Calu3 (cell line): ENCODE results near the gene UBLCP1. TPM values are rescaled to one million over a fixed set of nuclear protein-coding genes. Genes with fewer than 3 reads are reported as not detected.

Experiments
- BruUV-seq: library from RNA; stranded (reverse); fragments of 400-500 nt; replicated peaks from 2 replicates; lab custom pipeline; 2021; lab: Mats Ljungman, UMichigan
- CTCF ChIA-PET: fragments of 300-600 bp; sonication (Branson Sonifier 250); formaldehyde crosslinking; loops from one replicate; lab custom pipeline; 2022; ENCODE audit warnings: antibody characterized with exemption; lab: Charles Lee
- DNase-seq: peaks from one replicate; pipeline ENCODE4 v3.0.0; 2022
- H3K27ac Mint-ChIP-seq: one replicate; pipeline ENCODE4 v1.8.0; 2022; ENCODE audit warnings: mixed read lengths; ENCODE audit not compliant: unreplicated experiment
- H3K27me3 Mint-ChIP-seq: one replicate; pipeline ENCODE4 v1.8.0; 2022; ENCODE audit warnings: mixed read lengths; ENCODE audit not compliant: unreplicated experiment
- H3K36me3 Mint-ChIP-seq: one replicate; pipeline ENCODE4 v1.8.0; 2022; ENCODE audit warnings: mild to moderate bottlenecking, moderate library complexity, mixed read lengths; ENCODE audit not compliant: insufficient read depth, unreplicated experiment
- H3K4me1 Mint-ChIP-seq: one replicate; pipeline ENCODE4 v1.8.0; 2022; ENCODE audit warnings: mild to moderate bottlenecking, low read depth, mixed read lengths; ENCODE audit not compliant: unreplicated experiment
- H3K4me3 Mint-ChIP-seq: one replicate; pipeline ENCODE4 v1.8.0; 2022; ENCODE audit warnings: mild to moderate bottlenecking, low read depth, moderate library complexity, mixed read lengths; ENCODE audit not compliant: unreplicated experiment
- H3K9me3 Mint-ChIP-seq: one replicate; pipeline ENCODE4 v1.8.0; 2022; ENCODE audit warnings: low read depth, mixed read lengths; ENCODE audit not compliant: unreplicated experiment
- intact Hi-C: fragments of 100-400 bp; cut with micrococcal nuclease; formaldehyde crosslinking; loops from one replicate; pipeline ENCODE4 v1.10.0; 2022; ENCODE audit not compliant: unreplicated experiment
- total RNA-seq: library from RNA; stranded (reverse); gene quantifications from 2 replicates; pipeline ENCODE4 v1.2.3, GENCODE V29; 2022
- TF ChIP-seq, protein P1 (sequence below): fragments of 200-600 bp; IDR thresholded peaks from one replicate; pipeline ENCODE4 v1.8.0; 2022; ENCODE audit warnings: antibody characterized with exemption; ENCODE audit not compliant: unreplicated experiment

Gene UBLCP1
- total RNA-seq, 1 experiment from 2014 or later, result 35.8 TPM

DNA sequence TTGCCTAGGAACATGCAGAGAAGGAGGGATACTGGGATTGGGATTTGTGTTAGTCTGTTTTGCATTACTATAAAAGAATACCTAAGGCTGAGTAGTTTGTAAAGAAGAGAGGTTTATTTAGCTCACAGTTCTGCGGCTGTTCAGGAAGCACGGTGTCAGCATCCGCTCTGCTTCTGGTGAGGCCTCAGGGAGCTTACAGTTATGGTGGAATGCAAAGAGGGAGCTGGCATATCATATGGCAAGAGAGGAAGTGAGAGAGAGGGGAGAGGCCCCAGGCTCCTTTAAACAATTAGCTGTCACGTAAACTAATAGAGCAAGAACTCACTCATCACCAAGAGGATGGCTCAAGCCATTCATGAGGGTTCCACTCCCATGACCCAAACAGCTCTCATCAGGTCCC lies 40.2 kb downstream of the UBLCP1 start:
- Mint-ChIP-seq H3K4me1 (peaks cover 9% of the 10 kb centered on the region), H3K27ac (no peak overlapping the region), H3K36me3 (peaks cover 5% of the 10 kb centered on the region), H3K9me3 (peaks cover 13% of the 10 kb centered on the region), H3K4me3 (no peak overlapping the region), H3K27me3 (peaks cover 33% of the 10 kb centered on the region)
- TF ChIP-seq, protein P1, sequence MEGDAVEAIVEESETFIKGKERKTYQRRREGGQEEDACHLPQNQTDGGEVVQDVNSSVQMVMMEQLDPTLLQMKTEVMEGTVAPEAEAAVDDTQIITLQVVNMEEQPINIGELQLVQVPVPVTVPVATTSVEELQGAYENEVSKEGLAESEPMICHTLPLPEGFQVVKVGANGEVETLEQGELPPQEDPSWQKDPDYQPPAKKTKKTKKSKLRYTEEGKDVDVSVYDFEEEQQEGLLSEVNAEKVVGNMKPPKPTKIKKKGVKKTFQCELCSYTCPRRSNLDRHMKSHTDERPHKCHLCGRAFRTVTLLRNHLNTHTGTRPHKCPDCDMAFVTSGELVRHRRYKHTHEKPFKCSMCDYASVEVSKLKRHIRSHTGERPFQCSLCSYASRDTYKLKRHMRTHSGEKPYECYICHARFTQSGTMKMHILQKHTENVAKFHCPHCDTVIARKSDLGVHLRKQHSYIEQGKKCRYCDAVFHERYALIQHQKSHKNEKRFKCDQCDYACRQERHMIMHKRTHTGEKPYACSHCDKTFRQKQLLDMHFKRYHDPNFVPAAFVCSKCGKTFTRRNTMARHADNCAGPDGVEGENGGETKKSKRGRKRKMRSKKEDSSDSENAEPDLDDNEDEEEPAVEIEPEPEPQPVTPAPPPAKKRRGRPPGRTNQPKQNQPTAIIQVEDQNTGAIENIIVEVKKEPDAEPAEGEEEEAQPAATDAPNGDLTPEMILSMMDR, result no peak
- no TSS peak for BruUV-seq
- CTCF ChIA-PET, result no interaction called here
- DNase-seq, result no peak
- intact Hi-C loops, result no loop called here

DNA sequence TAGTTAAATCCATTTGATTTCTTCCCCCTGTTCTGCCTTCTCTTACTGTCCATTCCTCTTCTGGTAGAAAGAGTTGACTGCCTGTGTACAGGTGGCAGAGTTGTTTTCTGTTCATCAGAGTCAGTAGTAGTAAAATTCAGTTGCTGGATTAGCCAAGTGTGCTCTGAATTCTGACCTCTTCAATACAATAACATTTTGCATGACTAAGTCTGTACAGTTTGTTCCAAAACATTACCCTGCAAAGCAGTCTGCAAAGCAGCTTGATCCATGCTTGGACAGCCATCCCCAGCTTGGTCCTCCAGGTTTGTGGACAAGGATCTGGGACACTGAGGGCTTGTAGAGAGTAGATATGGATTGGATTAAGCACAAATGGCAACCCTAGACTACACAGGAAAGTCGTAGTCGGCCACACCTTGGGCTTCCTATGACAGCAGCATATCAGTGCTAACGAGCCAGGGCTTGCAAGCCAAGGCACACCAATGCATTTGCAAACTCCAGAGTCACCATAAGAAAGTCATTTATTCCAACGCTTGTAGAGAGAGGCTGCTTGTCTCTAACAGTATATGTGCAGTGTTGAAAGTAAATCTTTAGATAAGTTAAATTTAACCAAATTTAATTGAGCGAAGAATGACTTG lies 42.0 kb downstream of the UBLCP1 start:
- TF ChIP-seq, protein P1, result no peak
- H3K27ac Mint-ChIP-seq, result no peak overlapping the region
- no peak for DNase-seq
- H3K36me3 Mint-ChIP-seq, result peaks cover 5% of the 10 kb centered on the region
- intact Hi-C loops, result no loop called here
- BruUV-seq, result no TSS peak
- H3K4me1 Mint-ChIP-seq, result peaks cover 10% of the 10 kb centered on the region
- peaks cover 45% of the 10 kb centered on the region for H3K27me3 Mint-ChIP-seq
- CTCF ChIA-PET, result interaction anchor here (0.6 kb wide), 1 partner anchor 395 kb away, joined by 4 read pairs; no protein-coding TSS in a partner anchor
- no peak overlapping the region for H3K4me3 Mint-ChIP-seq
- peaks cover 11% of the 10 kb centered on the region for H3K9me3 Mint-ChIP-seq

DNA sequence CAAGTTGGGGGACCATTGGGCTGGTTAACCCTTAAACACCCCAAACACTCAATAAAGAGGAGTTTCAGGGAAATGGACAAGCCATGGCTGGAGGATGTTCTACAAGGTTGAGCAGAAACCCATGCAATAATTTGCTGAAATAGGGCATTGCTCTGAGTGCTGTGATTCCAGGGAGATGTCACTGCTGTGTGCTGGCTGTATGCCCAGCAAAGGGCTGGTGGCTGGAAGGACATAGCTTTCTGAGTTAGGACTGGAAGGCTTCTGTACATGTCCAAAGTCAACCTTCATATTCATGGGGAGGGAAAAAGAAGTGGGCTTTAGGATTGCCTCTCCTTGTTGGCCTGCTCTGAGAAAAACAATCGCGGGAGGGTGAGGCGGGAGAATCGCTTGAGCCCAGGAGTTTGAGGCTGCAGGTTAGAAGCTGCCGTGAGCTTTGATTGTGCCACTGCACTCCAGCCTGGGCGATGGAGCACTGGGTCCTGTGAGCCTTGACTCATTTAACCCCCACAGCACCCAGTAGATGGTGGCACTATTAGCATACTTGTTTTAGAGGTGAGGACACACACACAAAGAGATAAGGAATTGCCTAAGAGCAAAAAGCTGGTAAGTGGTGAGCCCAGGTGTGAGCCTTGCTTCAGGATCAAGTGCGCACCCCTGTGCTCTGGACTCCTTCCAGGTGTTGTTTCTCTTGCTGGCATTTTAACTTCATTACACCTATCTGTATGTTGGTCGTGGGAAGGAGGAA lies 46.8 kb downstream of the UBLCP1 start:
- Mint-ChIP-seq H3K4me3 (peak overlapping the region; percentile 68), H3K27ac (no peak overlapping the region), H3K27me3 (peaks cover 66% of the 10 kb centered on the region), H3K4me1 (peaks cover 11% of the 10 kb centered on the region), H3K9me3 (no peaks in the 10 kb centered on the region), H3K36me3 (no peaks in the 10 kb centered on the region)
- intact Hi-C loops, result no loop called here
- DNase-seq, result no peak
- CTCF ChIA-PET, result interaction anchor here (0.6 to 0.8 kb wide), 3 partner anchors 27 to 146 kb away, joined by 3 to 6 read pairs (median 3); no protein-coding TSS in a partner anchor
- TF ChIP-seq, protein P1, result no peak
- BruUV-seq, result no TSS peak

DNA sequence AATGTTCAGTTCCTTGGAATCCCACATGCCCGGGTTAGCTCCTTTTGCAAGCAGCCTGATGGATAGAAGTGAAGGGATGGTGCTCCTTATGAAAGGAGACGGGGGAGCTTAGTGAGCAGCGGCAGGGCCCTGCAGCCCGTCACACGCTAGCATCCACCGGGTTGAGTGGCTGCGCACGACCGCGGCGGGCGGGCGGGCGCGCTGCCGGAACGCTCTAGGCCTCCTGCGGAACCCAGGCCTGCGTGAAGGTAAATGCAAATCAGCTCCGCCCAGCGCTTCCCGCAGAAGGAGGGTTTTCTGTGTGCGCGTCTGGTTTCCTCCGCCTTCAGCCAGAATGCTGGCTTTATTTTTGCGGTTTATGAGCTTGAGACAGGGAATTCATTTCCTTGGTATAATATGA lies 47.4 kb downstream of the UBLCP1 start:
- Mint-ChIP-seq H3K9me3 (no peaks in the 10 kb centered on the region), H3K4me1 (peaks cover 11% of the 10 kb centered on the region), H3K4me3 (peak overlapping the region; percentile 68), H3K27ac (no peak overlapping the region), H3K36me3 (no peaks in the 10 kb centered on the region), H3K27me3 (peaks cover 67% of the 10 kb centered on the region)
- BruUV-seq, result no TSS peak
- intact Hi-C loops, result no loop called here
- DNase-seq, result peak; percentile 36
- CTCF ChIA-PET, result interaction anchor here (0.6 to 0.8 kb wide), 3 partner anchors 26 to 146 kb away, joined by 3 to 6 read pairs (median 3); no protein-coding TSS in a partner anchor
- TF ChIP-seq, protein P1, result no peak
